Spleen (tissue), 7 donors: ENCODE measurements around the gene SLC9A7.

Experiments
- CTCF ChIP-seq, 11 experiments: fragments of 200-600 bp in 7 of 11; fragments of 450-650 bp in 4 of 11; sonication (generic) in 4 of 11; IDR thresholded peaks in 8 of 11; conservative IDR thresholded peaks in 3 of 11; 1 replicate in 7 of 11; 2 replicates in 4 of 11; pipeline versions ENCODE4 v1.4.0 to v1.8.0; 2016 to 2021; ENCODE audit warnings: antibody characterized with exemption in 11 of 11, inconsistent platforms in 4 of 11, mild to moderate bottlenecking in 1 of 11
- POLR2A ChIP-seq, 3 donors: fragments of 450-650 bp; IDR thresholded peaks; one replicate each; pipeline ENCODE4 v1.5.1; 2017; ENCODE audit warnings: antibody characterized with exemption in 3 of 3, mild to moderate bottlenecking in 1 of 3
- POLR2AphosphoS5 ChIP-seq, 3 donors: sonication (generic); formaldehyde crosslinking; IDR thresholded peaks; one replicate each; pipeline ENCODE4 v1.5.1; 2017; ENCODE audit warnings: antibody characterized with exemption in 3 of 3
- donor health status: DM: no; HTN: no; CAD: no; lungs with moderate emphysema.
- donor health status: DM: no; HTN: no; CAD: no.
- donor health status: DM: no; HTN: no; CAD: no.

- TF ChIP-seq CTCF (IDR thresholded peaks at IDR 0.05 in 8 of 11, conservative IDR thresholded peaks at IDR 0.05 in 3 of 11) = no peak
- no peak for TF ChIP-seq POLR2AphosphoS5 (IDR thresholded peaks at IDR 0.05)
- TF ChIP-seq POLR2A (IDR thresholded peaks at IDR 0.05) = no peak
These were observed 23.3 kb downstream of the SLC9A7 start for GRCh38 chrX:46735622-46736021.
